Measurements from ENCODE around the gene SDCCAG8.

SDCCAG8 gene

GRCh38 chr1:243236604-243237252 lies 19.1 kb upstream of the SDCCAG8 start:
- Histone ChIP-seq H3K27me3 (replicated peaks) (no peaks in the 10 kb centered on the region), H3K36me3 (replicated peaks) (peaks cover 31% of the 10 kb centered on the region), H3K4me3 (ENCODE audit: low read depth, low read length) (no peak overlapping the region), H3K27ac (no peak overlapping the region)
- no peak for TF ChIP-seq CTCF (IDR thresholded peaks at IDR 0.05; ENCODE audit: low read depth, low read length, missing control alignments)
- in situ Hi-C loops (cut with HindIII; ENCODE audit: low pct_ligation_motif_present, low sequenced_read_pairs) = no loop called here
- DNase-seq = no peak

- in situ Hi-C loops (cut with HindIII; ENCODE audit: low pct_ligation_motif_present, low sequenced_read_pairs) = no loop called here
- Histone ChIP-seq H3K27ac (no peak overlapping the region), H3K27me3 (replicated peaks) (no peaks in the 10 kb centered on the region), H3K36me3 (replicated peaks) (peaks cover 11% of the 10 kb centered on the region), H3K4me3 (ENCODE audit: low read depth, low read length) (no peak overlapping the region)
- TF ChIP-seq CTCF (IDR thresholded peaks at IDR 0.05; ENCODE audit: low read depth, low read length, missing control alignments) = no peak
- DNase-seq = no peak
Measured at GRCh38 chr1:243244432-243244841, 11.4 kb upstream of the SDCCAG8 start.

- no peak for TF ChIP-seq CTCF (IDR thresholded peaks at IDR 0.05; ENCODE audit: low read depth, low read length, missing control alignments)
- H3K4me3 ChIP-seq (ENCODE audit: low read depth, low read length) = no peak overlapping the region
- no peaks in the 10 kb centered on the region for H3K36me3 ChIP-seq (replicated peaks)
- H3K27ac ChIP-seq = no peak overlapping the region
- DNase-seq = no peak
- in situ Hi-C loops (cut with HindIII; ENCODE audit: low pct_ligation_motif_present, low sequenced_read_pairs) = no loop called here
- H3K27me3 ChIP-seq (replicated peaks) = no peaks in the 10 kb centered on the region
Measured at GRCh38 chr1:243246916-243247315, 8.9 kb upstream of the SDCCAG8 start.

- in situ Hi-C loops (cut with HindIII; ENCODE audit: low pct_ligation_motif_present, low sequenced_read_pairs) = no loop called here
- no peak overlapping the region for H3K27ac ChIP-seq
- TF ChIP-seq CTCF (IDR thresholded peaks at IDR 0.05; ENCODE audit: low read depth, low read length, missing control alignments) = no peak
- DNase-seq = no peak
- H3K36me3 ChIP-seq (replicated peaks) = no peaks in the 10 kb centered on the region
- H3K27me3 ChIP-seq (replicated peaks) = no peaks in the 10 kb centered on the region
- H3K4me3 ChIP-seq (ENCODE audit: low read depth, low read length) = no peak overlapping the region
Measured at GRCh38 chr1:243247901-243248300, 7.9 kb upstream of the SDCCAG8 start.

GRCh38 chr1:243249214-243249613 lies 6.6 kb upstream of the SDCCAG8 start:
- no peaks in the 10 kb centered on the region for H3K36me3 ChIP-seq (replicated peaks)
- DNase-seq = no peak
- in situ Hi-C loops (cut with HindIII; ENCODE audit: low pct_ligation_motif_present, low sequenced_read_pairs) = no loop called here
- H3K4me3 ChIP-seq (ENCODE audit: low read depth, low read length) = no peak overlapping the region
- no peak overlapping the region for H3K27ac ChIP-seq
- TF ChIP-seq CTCF (IDR thresholded peaks at IDR 0.05; ENCODE audit: low read depth, low read length, missing control alignments) = no peak
- H3K27me3 ChIP-seq (replicated peaks) = no peaks in the 10 kb centered on the region

GRCh38 chr1:243250102-243250501 lies 5.7 kb upstream of the SDCCAG8 start:
- Histone ChIP-seq H3K36me3 (replicated peaks) (peaks cover 2% of the 10 kb centered on the region), H3K27me3 (replicated peaks) (no peaks in the 10 kb centered on the region), H3K4me3 (ENCODE audit: low read depth, low read length) (no peak overlapping the region), H3K27ac (no peak overlapping the region)
- no peak for TF ChIP-seq CTCF (IDR thresholded peaks at IDR 0.05; ENCODE audit: low read depth, low read length, missing control alignments)
- in situ Hi-C loops (cut with HindIII; ENCODE audit: low pct_ligation_motif_present, low sequenced_read_pairs) = no loop called here
- DNase-seq = no peak
